ENCODE results near the gene PACS2.

GRCh38 chr14:105304565-105304964 lies 10.0 kb upstream of the PACS2 start:
- TF ChIP-seq CTCF (IDR thresholded peaks at IDR 0.05; ENCODE audit: insufficient read depth, low read length): no peak
- no peak for TF ChIP-seq POLR2AphosphoS5 (IDR thresholded peaks at IDR 0.05; ENCODE audit: low read depth)

All from HL-60 (cell line).